DMS114 treated with DMSO at 0.1 percent for 48 hours (cell line): ENCODE data around the gene RTN4RL1.
"Not testable (repeated sequence)": the region's sequence is repeated elsewhere in the genome, so short reads cannot be mapped to it uniquely, and the experiment has no call there.

Source experiments
- DNase-seq: peaks from one replicate; lab custom pipeline; 2025; ENCODE audit not compliant: unreplicated experiment; lab: John Stamatoyannopoulos, UW

RTN4RL1 gene

GRCh38 chr17:2025622-2026309 lies 632 bp upstream of the RTN4RL1 start:
- DNase-seq: peak; percentile 68

GRCh38 chr17:2024572-2025219 lies 438 bp downstream of the RTN4RL1 start:
- no peak for DNase-seq

- no peak for DNase-seq
Observed at GRCh38 chr17:2023692-2024571, 1.2 kb downstream of the RTN4RL1 start.

GRCh38 chr17:2023256-2023655 lies 1.9 kb downstream of the RTN4RL1 start:
- DNase-seq: no peak

- DNase-seq: no peak
Observed at GRCh38 chr17:2022647-2023240, 2.4 kb downstream of the RTN4RL1 start.

GRCh38 chr17:2020721-2021120 lies 4.4 kb downstream of the RTN4RL1 start:
- no peak for DNase-seq

- DNase-seq: no peak
Observed at GRCh38 chr17:2019723-2020122, 5.4 kb downstream of the RTN4RL1 start.

- no peak for DNase-seq
Observed at GRCh38 chr17:2018716-2019510, 6.2 kb downstream of the RTN4RL1 start.

- no peak for DNase-seq
Observed at GRCh38 chr17:2017274-2017941, 7.7 kb downstream of the RTN4RL1 start.

- no peak for DNase-seq
Observed at GRCh38 chr17:2016494-2016893, 8.6 kb downstream of the RTN4RL1 start.

GRCh38 chr17:2015314-2015713 lies 9.8 kb downstream of the RTN4RL1 start:
- DNase-seq: no peak

- no peak for DNase-seq
Observed at GRCh38 chr17:2013994-2014317, 11.2 kb downstream of the RTN4RL1 start.

GRCh38 chr17:2013220-2013993 lies 11.7 kb downstream of the RTN4RL1 start:
- not testable (repeated sequence) for DNase-seq

GRCh38 chr17:2012499-2012898 lies 12.6 kb downstream of the RTN4RL1 start:
- no peak for DNase-seq

- no peak for DNase-seq
Observed at GRCh38 chr17:2011411-2012371, 13.4 kb downstream of the RTN4RL1 start.

GRCh38 chr17:2009737-2010136 lies 15.4 kb downstream of the RTN4RL1 start:
- DNase-seq: no peak

- no peak for DNase-seq
Observed at GRCh38 chr17:2008332-2009126, 16.6 kb downstream of the RTN4RL1 start.
